Neural progenitor cell (in vitro differentiated cells): ENCODE data around the gene SLX9. TPM values are rescaled to one million over a fixed set of nuclear protein-coding genes. Genes with fewer than 3 reads are reported as not detected.
A peak's percentile ranks its signal among the peaks of the same experiment; 100 is the strongest.

Source experiments
- DNase-seq: peaks from one replicate; pipeline ENCODE4 v3.0.0-alpha.2; 2016; ENCODE audit warnings: low spot score
- H2AFZ ChIP-seq: fragments of 200-600 bp; sonication (generic); replicated peaks from 2 replicates; pipeline ENCODE4 v1.6.1; 2016; ENCODE audit warnings: antibody characterized with exemption
- H3F3A ChIP-seq: fragments of 200-600 bp; sonication (generic); 2 replicates; pipeline ENCODE4 v1.6.1; 2016; ENCODE audit warnings: antibody characterized with exemption, low read depth
- H3K27ac ChIP-seq: fragments of 200-600 bp; sonication (generic); 2 replicates; pipeline ENCODE4 v1.5.1; 2016; ENCODE audit warnings: mild to moderate bottlenecking
- H3K27me3 ChIP-seq: fragments of 200-600 bp; sonication (generic); 2 replicates; pipeline ENCODE4 v1.6.1; 2016; ENCODE audit warnings: mild to moderate bottlenecking, moderate library complexity
- H3K36me3 ChIP-seq: fragments of 200-600 bp; sonication (generic); 2 replicates; pipeline ENCODE4 v1.5.1; 2016
- H3K4me1 ChIP-seq: fragments of 200-600 bp; sonication (generic); 2 replicates; pipeline ENCODE4 v1.6.1; 2016; ENCODE audit warnings: mixed run types
- H3K4me2 ChIP-seq: fragments of 200-600 bp; sonication (generic); 2 replicates; pipeline ENCODE4 v1.6.1; 2016
- H3K4me3 ChIP-seq: fragments of 200-600 bp; sonication (generic); 2 replicates; pipeline ENCODE4 v1.5.1; 2016
- H3K79me2 ChIP-seq: fragments of 200-600 bp; sonication (generic); 2 replicates; pipeline ENCODE4 v1.6.1; 2016; ENCODE audit warnings: low read depth
- H3K9ac ChIP-seq: fragments of 200-600 bp; sonication (generic); 2 replicates; pipeline ENCODE4 v1.6.1; 2016
- H3K9me3 ChIP-seq: fragments of 200-600 bp; sonication (generic); 2 replicates; pipeline ENCODE4 v1.5.1; 2016; ENCODE audit warnings: low read depth
- H4K20me1 ChIP-seq: fragments of 200-600 bp; sonication (generic); 2 replicates; pipeline ENCODE4 v1.6.1; 2016; ENCODE audit warnings: low read depth
- H3K27ac Mint-ChIP-seq: 3 replicates; pipeline ENCODE4 v1.8.0; 2021; ENCODE audit warnings: mixed read lengths
- H3K27me3 Mint-ChIP-seq: 2 replicates; pipeline ENCODE4 v1.8.0; 2022; ENCODE audit warnings: low read depth, mild to moderate bottlenecking, inconsistent platforms, moderate library complexity, mixed read lengths; ENCODE audit not compliant: insufficient read depth
- H3K36me3 Mint-ChIP-seq: 3 replicates; pipeline ENCODE4 v1.8.0; 2021; ENCODE audit warnings: mixed read lengths
- H3K4me1 Mint-ChIP-seq: 3 replicates; pipeline ENCODE4 v1.8.0; 2021; ENCODE audit warnings: mixed read lengths
- H3K4me3 Mint-ChIP-seq: 3 replicates; pipeline ENCODE4 v1.8.0; 2021; ENCODE audit warnings: mild to moderate bottlenecking, moderate library complexity, mixed read lengths
- H3K9me3 Mint-ChIP-seq: 3 replicates; pipeline ENCODE4 v1.8.0; 2020; ENCODE audit warnings: mixed read lengths
- CTCF ChIP-seq: fragments of 200-600 bp; sonication (generic); IDR thresholded peaks from 2 replicates; pipeline ENCODE4 v1.5.1; 2017; ENCODE audit warnings: antibody characterized with exemption, mild to moderate bottlenecking
- EZH2 ChIP-seq: fragments of 200-600 bp; sonication (generic); IDR thresholded peaks from 2 replicates; pipeline ENCODE4 v1.6.1; 2017; ENCODE audit warnings: antibody characterized with exemption, mild to moderate bottlenecking, moderate library complexity
- EZH2phosphoT487 ChIP-seq: fragments of 200-600 bp; sonication (generic); IDR thresholded peaks from 2 replicates; pipeline ENCODE4 v1.6.1; 2017; ENCODE audit warnings: antibody characterized with exemption
- total RNA-seq: library from RNA; depleted of rRNA; stranded (reverse); fragments of >200 nt; gene quantifications from 2 replicates; pipeline ENCODE4 v1.2.3, GENCODE V29; 2015; ENCODE audit warnings: low replicate concordance

The SLX9 gene
- total RNA-seq, 1 donor from 2014 or later: 4.7 TPM

GRCh38 chr21:44998621-44999427 is 59.0 kb downstream of the SLX9 start:
- H3K4me3 Mint-ChIP-seq: no peak overlapping the region
- H3K4me2 ChIP-seq: no peak overlapping the region
- no peak overlapping the region for H3K27ac ChIP-seq
- H3K36me3 Mint-ChIP-seq: no peaks in the 10 kb centered on the region
- H3K27me3 ChIP-seq: no peaks in the 10 kb centered on the region
- TF ChIP-seq CTCF (no peak), EZH2 (no peak), EZH2phosphoT487 (no peak)
- H3K4me1 ChIP-seq: peaks cover 8% of the 10 kb centered on the region
- no peaks in the 10 kb centered on the region for H3K79me2 ChIP-seq
- peaks cover 3% of the 10 kb centered on the region for H3K27me3 Mint-ChIP-seq
- H3K9ac ChIP-seq: no peak overlapping the region
- H4K20me1 ChIP-seq: no peaks in the 10 kb centered on the region
- no peaks in the 10 kb centered on the region for H3K36me3 ChIP-seq
- no peaks in the 10 kb centered on the region for H3K9me3 Mint-ChIP-seq
- H3K27ac Mint-ChIP-seq: no peak overlapping the region
- peaks cover 7% of the 10 kb centered on the region for H3F3A ChIP-seq
- no peak for DNase-seq
- H3K9me3 ChIP-seq: no peaks in the 10 kb centered on the region
- H3K4me3 ChIP-seq: no peak overlapping the region
- peaks cover 18% of the 10 kb centered on the region for H3K4me1 Mint-ChIP-seq
- H2AFZ ChIP-seq: no peak overlapping the region

- peaks cover 8% of the 10 kb centered on the region for H3F3A ChIP-seq
- H3K4me2 ChIP-seq: no peak overlapping the region
- no peak overlapping the region for H2AFZ ChIP-seq
- H3K36me3 Mint-ChIP-seq: no peaks in the 10 kb centered on the region
- H3K36me3 ChIP-seq: no peaks in the 10 kb centered on the region
- H3K9ac ChIP-seq: no peak overlapping the region
- H3K27ac ChIP-seq: no peak overlapping the region
- H3K9me3 ChIP-seq: no peaks in the 10 kb centered on the region
- H3K4me1 Mint-ChIP-seq: peaks cover 14% of the 10 kb centered on the region
- no peak overlapping the region for H3K4me3 Mint-ChIP-seq
- H3K4me1 ChIP-seq: peaks cover 8% of the 10 kb centered on the region
- no peaks in the 10 kb centered on the region for H3K27me3 ChIP-seq
- H3K27ac Mint-ChIP-seq: no peak overlapping the region
- H3K27me3 Mint-ChIP-seq: peaks cover 3% of the 10 kb centered on the region
- H3K9me3 Mint-ChIP-seq: no peaks in the 10 kb centered on the region
- TF ChIP-seq EZH2phosphoT487: no peak
- TF ChIP-seq CTCF: no peak
- TF ChIP-seq EZH2: no peak
- H3K4me3 ChIP-seq: no peak overlapping the region
- H3K79me2 ChIP-seq: no peaks in the 10 kb centered on the region
- DNase-seq: no peak
- no peaks in the 10 kb centered on the region for H4K20me1 ChIP-seq
Measured at GRCh38 chr21:44999428-44999971, 59.7 kb downstream of the SLX9 start.

- H3K36me3 ChIP-seq: no peaks in the 10 kb centered on the region
- no peak overlapping the region for H2AFZ ChIP-seq
- DNase-seq: no peak
- peaks cover 3% of the 10 kb centered on the region for H3K9me3 Mint-ChIP-seq
- no peak overlapping the region for H3K4me2 ChIP-seq
- H3K9ac ChIP-seq: no peak overlapping the region
- H3K9me3 ChIP-seq: no peaks in the 10 kb centered on the region
- H4K20me1 ChIP-seq: no peaks in the 10 kb centered on the region
- H3K4me3 ChIP-seq: no peak overlapping the region
- H3K27me3 Mint-ChIP-seq: peaks cover 3% of the 10 kb centered on the region
- H3K4me1 Mint-ChIP-seq: peaks cover 12% of the 10 kb centered on the region
- peak overlapping the region; percentile 44 for H3K27ac Mint-ChIP-seq
- peaks cover 8% of the 10 kb centered on the region for H3F3A ChIP-seq
- no peak overlapping the region for H3K27ac ChIP-seq
- TF ChIP-seq EZH2 (no peak), EZH2phosphoT487 (no peak), CTCF (no peak)
- H3K4me3 Mint-ChIP-seq: no peak overlapping the region
- peaks cover 8% of the 10 kb centered on the region for H3K4me1 ChIP-seq
- no peaks in the 10 kb centered on the region for H3K27me3 ChIP-seq
- no peaks in the 10 kb centered on the region for H3K79me2 ChIP-seq
- H3K36me3 Mint-ChIP-seq: no peaks in the 10 kb centered on the region
Measured at GRCh38 chr21:44999972-45000636, 60.3 kb downstream of the SLX9 start.
